Transverse colon (tissue), 4 donors: ENCODE measurements around the gene ARX. TPM values are rescaled to one million over a fixed set of nuclear protein-coding genes. Genes with fewer than 3 reads are reported as not detected.

Experiments used
- DNase-seq: peaks from one replicate; pipeline ENCODE4 v3.0.0-alpha.2; 2019
- H3K27ac ChIP-seq, 4 donors: fragments of 200-600 bp; sonication (generic); 2 replicates each; pipeline ENCODE4 v1.5.1; 2016 to 2018; ENCODE audit warnings: inconsistent platforms in 4 of 4
- H3K27me3 ChIP-seq: fragments of 200-600 bp; sonication (generic); 2 replicates; pipeline ENCODE4 v1.5.1; 2017; ENCODE audit warnings: inconsistent platforms
- H3K36me3 ChIP-seq, 4 donors: fragments of 200-600 bp; sonication (generic); 2 replicates each; pipeline ENCODE4 v1.5.1; 2017 to 2019; ENCODE audit warnings: inconsistent platforms in 4 of 4
- H3K4me1 ChIP-seq, 4 donors: fragments of 200-600 bp; sonication (generic); 2 replicates each; pipeline ENCODE4 v1.5.1; 2017 to 2020; ENCODE audit warnings: inconsistent platforms in 4 of 4
- H3K4me3 ChIP-seq, 4 donors: fragments of 200-600 bp; sonication (generic); 1 replicate in 1 of 4; 2 replicates in 3 of 4; pipeline versions ENCODE4 v1.5.1 to v1.6.1; 2017 to 2019; ENCODE audit warnings: inconsistent platforms in 4 of 4
- H3K9me3 ChIP-seq, 2 donors: fragments of 200-600 bp; sonication (generic); 2 replicates each; pipeline ENCODE4 v1.5.1; 2017 to 2019; ENCODE audit warnings: inconsistent platforms in 2 of 2
- EP300 ChIP-seq: sonication (generic); formaldehyde crosslinking; IDR thresholded peaks from one replicate; pipeline ENCODE4 v1.6.1; 2017; ENCODE audit warnings: antibody characterized with exemption, low read depth
- POLR2A ChIP-seq: fragments of 450-650 bp; IDR thresholded peaks from one replicate; pipeline ENCODE4 v1.6.1; 2016; ENCODE audit warnings: antibody characterized with exemption, mild to moderate bottlenecking, moderate library complexity
- POLR2AphosphoS5 ChIP-seq, 3 donors: sonication (generic); formaldehyde crosslinking; IDR thresholded peaks; one replicate each; pipeline ENCODE4 v1.6.1; 2016; ENCODE audit warnings: antibody characterized with exemption in 3 of 3
- WGBS, 2 donors: methylation state at CpG; one replicate each; pipeline ENCODE4 v1.1.5; 2018; ENCODE audit warnings: low coverage in 1 of 2; 5-methylcytosine and 5-hydroxymethylcytosine counted together
- in situ Hi-C, 4 donors: fragments of 200-750 bp; cut with MboI; loops; one replicate each; pipeline versions ENCODE4 v1.15.0 to v1.15.1; 2017; ENCODE audit warnings: low sequenced_read_pairs in 3 of 4, low pct_ligation_motif_present in 1 of 4, low pct_unique_long_range_greater_than_20kb in 1 of 4
- intact Hi-C: fragments of 100-400 bp; cut with DNase I; formaldehyde crosslinking; loops from one replicate; pipeline ENCODE4 v1.15.1; 2023; ENCODE audit warnings: low total_unique reads
- total RNA-seq, 4 donors: library from RNA; depleted of rRNA; stranded (reverse); fragments of >200 nt; gene quantifications; one replicate each; pipeline ENCODE4 v1.1.0, GENCODE V29; 2016
- TF ChIP-seq, protein P1 (sequence below), 5 experiments: fragments of 200-600 bp in 3 of 5; fragments of 450-650 bp in 2 of 5; sonication (generic) in 3 of 5; IDR thresholded peaks; 1 replicate in 2 of 5; 2 replicates in 3 of 5; pipeline ENCODE4 v1.5.1; 2016 to 2017; ENCODE audit warnings: antibody characterized with exemption in 5 of 5, inconsistent platforms in 3 of 5, mild to moderate bottlenecking in 2 of 5, moderate library complexity in 1 of 5

Gene ARX
- total RNA-seq, 4 donors from 2014 or later = not detected

DNA sequence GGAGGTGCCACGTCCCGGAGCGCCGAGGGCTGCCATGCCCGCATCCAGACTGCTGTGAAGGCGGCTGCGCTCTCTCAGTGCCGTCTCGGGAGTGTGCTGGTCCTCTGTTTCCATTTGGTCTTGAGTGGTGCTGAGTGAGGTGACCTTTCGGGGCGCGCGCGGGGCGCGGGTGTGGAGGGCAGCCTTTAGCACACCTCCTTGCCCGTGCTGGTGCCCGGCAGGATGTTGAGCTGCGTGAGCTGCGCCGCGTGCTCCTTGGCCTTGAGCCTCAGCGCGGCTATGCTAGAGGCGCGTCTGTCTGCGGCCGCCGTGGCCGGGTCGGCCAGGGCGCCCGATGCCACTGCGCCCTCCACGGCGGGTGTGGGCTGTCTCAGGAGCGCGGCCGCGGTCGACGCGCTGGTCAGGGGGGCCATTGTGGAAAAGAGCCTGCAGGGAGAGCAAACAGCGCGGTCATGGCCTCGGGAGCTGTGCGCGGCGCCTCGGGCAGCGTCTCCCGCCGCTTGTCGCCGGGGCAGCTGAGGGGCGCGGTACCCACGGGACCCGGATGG, 11.2 kb downstream of the ARX start:
- no peak for TF ChIP-seq POLR2A
- TF ChIP-seq EP300 = no peak
- TF ChIP-seq, protein P1, sequence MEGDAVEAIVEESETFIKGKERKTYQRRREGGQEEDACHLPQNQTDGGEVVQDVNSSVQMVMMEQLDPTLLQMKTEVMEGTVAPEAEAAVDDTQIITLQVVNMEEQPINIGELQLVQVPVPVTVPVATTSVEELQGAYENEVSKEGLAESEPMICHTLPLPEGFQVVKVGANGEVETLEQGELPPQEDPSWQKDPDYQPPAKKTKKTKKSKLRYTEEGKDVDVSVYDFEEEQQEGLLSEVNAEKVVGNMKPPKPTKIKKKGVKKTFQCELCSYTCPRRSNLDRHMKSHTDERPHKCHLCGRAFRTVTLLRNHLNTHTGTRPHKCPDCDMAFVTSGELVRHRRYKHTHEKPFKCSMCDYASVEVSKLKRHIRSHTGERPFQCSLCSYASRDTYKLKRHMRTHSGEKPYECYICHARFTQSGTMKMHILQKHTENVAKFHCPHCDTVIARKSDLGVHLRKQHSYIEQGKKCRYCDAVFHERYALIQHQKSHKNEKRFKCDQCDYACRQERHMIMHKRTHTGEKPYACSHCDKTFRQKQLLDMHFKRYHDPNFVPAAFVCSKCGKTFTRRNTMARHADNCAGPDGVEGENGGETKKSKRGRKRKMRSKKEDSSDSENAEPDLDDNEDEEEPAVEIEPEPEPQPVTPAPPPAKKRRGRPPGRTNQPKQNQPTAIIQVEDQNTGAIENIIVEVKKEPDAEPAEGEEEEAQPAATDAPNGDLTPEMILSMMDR (IDR thresholded peaks at IDR 0.05) = no peak
- TF ChIP-seq POLR2AphosphoS5 (IDR thresholded peaks at IDR 0.05) = no peak
- peaks cover 5 to 26% (median 13%) of the 10 kb centered on the region in 4 donors for H3K4me1 ChIP-seq
- WGBS, 2 donors = 65% methylated on average over 34 of the region's 59 CpGs; no CpG with 5 or more reads in 1 of the 2 donors
- no peak for DNase-seq
- H3K4me3 ChIP-seq = peak overlapping the region in 1 of 4 donors; percentile 36
- no peaks in the 10 kb centered on the region for H3K9me3 ChIP-seq
- in situ Hi-C loops = no loop called here
- peaks cover 77% of the 10 kb centered on the region for H3K27me3 ChIP-seq
- intact Hi-C loops = no loop called here
- H3K36me3 ChIP-seq = no peaks in the 10 kb centered on the region
- no peak overlapping the region for H3K27ac ChIP-seq

DNA sequence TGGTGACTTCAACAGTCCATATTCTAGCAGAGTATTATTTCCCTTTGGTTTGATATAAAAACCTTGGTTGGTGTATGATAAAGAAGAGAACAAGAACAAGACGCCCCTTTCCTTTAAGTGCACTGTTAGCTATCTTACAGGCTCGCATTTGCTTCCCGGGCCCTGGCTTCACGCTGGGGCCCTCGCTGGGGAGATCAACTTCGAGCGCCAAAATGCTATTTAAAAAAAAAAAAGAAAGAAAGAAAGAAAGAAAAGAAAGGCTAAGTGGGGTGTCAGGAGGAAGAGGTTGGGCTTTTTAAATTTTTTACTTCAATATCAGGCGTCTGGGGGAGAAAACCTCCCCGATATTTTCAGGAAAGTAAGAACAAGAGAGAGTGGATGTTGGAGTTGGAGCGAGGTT, 11.7 kb downstream of the ARX start:
- Histone ChIP-seq H3K4me3 (no peak overlapping the region), H3K36me3 (no peaks in the 10 kb centered on the region), H3K4me1 (peaks cover 5 to 26% (median 13%) of the 10 kb centered on the region in 4 donors), H3K27ac (no peak overlapping the region), H3K27me3 (peaks cover 71% of the 10 kb centered on the region), H3K9me3 (no peaks in the 10 kb centered on the region)
- 39 to 40% methylated on average over 2 to 10 of the region's 10 CpGs for WGBS, 2 donors
- no peak for DNase-seq
- TF ChIP-seq POLR2A (no peak), POLR2AphosphoS5 (IDR thresholded peaks at IDR 0.05) (no peak), EP300 (no peak)
- TF ChIP-seq, protein P1 (IDR thresholded peaks at IDR 0.05) = no peak
- intact Hi-C loops (no loop called here), in situ Hi-C loops (no loop called here)

DNA sequence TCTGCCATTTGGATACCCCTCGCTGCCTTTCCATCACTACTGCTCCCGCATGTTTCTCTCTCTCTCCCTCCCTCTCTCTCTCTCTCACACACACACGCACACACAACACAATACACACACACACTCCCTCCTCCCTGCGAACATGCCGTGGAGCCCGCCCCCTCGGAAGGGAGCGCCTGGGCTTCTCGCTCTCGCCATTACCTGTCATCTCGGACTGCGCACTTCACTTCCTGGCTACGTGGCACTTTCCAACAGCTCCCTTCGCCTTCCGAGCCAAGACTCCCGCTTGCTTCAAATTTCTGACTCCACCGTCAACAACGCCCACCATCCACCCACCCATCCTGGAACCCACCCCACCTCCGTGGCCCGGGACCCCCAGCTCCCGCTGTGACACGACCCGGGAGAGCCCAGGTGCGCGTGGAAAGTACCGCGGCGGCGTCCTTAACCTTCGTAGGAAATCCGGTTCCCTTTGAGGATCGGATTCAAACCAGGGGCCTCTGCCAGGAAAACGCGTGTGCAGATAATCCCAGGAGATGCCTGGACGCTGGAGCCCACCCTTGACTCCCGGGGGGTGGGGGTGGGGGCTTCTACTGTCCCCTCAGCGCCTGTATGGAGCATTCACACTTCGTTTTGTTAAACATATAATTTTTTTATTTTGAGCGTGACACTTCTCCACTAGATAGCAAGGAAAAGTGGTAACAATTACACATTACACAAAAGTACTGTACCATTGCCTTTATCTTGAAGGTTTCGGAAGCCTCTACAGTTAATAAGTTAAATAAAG, 12.5 kb downstream of the ARX start:
- 14 to 41% methylated on average over 2 to 40 of the region's 40 CpGs for WGBS, 2 donors
- Histone ChIP-seq H3K27me3 (peaks cover 64% of the 10 kb centered on the region), H3K4me1 (peaks cover 5 to 26% (median 13%) of the 10 kb centered on the region in 4 donors), H3K27ac (no peak overlapping the region), H3K9me3 (no peaks in the 10 kb centered on the region), H3K4me3 (peak overlapping the region in 2 of 4 donors; percentile 4 to 34), H3K36me3 (no peaks in the 10 kb centered on the region)
- in situ Hi-C loops = no loop called here
- DNase-seq = no peak
- intact Hi-C loops = no loop called here
- TF ChIP-seq, protein P1 (IDR thresholded peaks at IDR 0.05) = no peak
- TF ChIP-seq POLR2AphosphoS5 (IDR thresholded peaks at IDR 0.05) (no peak), POLR2A (no peak), EP300 (no peak)

DNA sequence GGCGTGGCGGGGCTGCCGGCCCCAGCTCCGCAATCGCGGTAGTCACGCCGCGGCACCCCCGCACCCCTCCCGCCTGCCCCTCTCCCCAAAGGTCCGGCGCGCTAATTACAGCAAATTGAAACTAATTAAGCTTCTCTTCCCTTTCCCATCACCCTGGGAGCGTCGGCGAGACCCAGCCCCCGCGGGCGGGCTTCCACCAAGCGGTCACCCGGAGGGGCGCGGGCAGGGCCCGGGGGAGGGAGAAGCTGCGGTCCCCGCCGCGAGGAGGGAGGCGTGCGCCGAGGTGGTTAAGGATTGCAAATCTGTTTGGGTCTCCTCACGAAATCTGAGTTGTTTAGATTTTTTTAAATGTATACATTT, 13.1 kb downstream of the ARX start:
- no peak for DNase-seq
- intact Hi-C loops (no loop called here), in situ Hi-C loops (no loop called here)
- H3K9me3 ChIP-seq = no peaks in the 10 kb centered on the region
- 41% methylated on average over 19 of the region's 33 CpGs; no CpG with 5 or more reads in 1 of the 2 donors for WGBS, 2 donors
- TF ChIP-seq, protein P1 (IDR thresholded peaks at IDR 0.05) = no peak
- TF ChIP-seq POLR2AphosphoS5 (IDR thresholded peaks at IDR 0.05) (no peak), EP300 (no peak), POLR2A (no peak)
- H3K4me3 ChIP-seq = peak overlapping the region in 2 of 4 donors; percentile 12 to 34
- H3K4me1 ChIP-seq = peaks cover 5 to 26% (median 13%) of the 10 kb centered on the region in 4 donors
- H3K27ac ChIP-seq = no peak overlapping the region
- H3K27me3 ChIP-seq = peaks cover 57% of the 10 kb centered on the region
- no peaks in the 10 kb centered on the region for H3K36me3 ChIP-seq
